Measurements from ENCODE around the gene SNRPB2.

SNRPB2 gene

DNA sequence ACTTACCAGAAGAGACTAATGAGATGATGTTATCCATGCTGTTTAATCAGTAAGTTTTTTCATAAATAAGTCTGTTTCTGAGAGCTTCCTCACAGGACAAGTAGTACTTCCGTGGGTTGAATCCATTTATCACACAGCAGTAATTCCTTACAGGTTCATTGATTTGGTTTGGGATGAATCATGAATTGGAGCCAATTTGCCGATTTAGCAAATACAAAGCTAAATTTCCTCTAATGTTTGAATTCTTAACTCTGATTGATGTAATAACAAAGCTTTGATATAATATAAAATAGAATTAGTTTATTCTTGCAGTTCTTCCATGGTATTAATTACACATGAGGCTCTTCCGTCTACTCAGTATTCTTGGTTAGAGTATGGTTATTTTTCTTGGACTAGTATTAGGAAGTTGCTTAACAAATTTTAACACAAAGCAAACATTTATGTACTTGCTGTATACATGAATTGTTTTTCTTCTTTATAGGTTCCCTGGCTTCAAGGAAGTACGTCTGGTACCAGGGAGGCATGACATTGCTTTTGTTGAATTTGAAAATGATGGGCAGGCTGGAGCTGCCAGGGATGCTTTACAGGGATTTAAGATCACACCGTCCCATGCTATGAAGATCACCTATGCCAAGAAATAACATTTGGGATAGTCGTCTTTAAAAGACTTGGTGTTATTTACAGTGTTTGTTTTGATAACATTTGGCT, 10.7 kb downstream of the SNRPB2 start:
- no peak for FAIRE-seq

DNA sequence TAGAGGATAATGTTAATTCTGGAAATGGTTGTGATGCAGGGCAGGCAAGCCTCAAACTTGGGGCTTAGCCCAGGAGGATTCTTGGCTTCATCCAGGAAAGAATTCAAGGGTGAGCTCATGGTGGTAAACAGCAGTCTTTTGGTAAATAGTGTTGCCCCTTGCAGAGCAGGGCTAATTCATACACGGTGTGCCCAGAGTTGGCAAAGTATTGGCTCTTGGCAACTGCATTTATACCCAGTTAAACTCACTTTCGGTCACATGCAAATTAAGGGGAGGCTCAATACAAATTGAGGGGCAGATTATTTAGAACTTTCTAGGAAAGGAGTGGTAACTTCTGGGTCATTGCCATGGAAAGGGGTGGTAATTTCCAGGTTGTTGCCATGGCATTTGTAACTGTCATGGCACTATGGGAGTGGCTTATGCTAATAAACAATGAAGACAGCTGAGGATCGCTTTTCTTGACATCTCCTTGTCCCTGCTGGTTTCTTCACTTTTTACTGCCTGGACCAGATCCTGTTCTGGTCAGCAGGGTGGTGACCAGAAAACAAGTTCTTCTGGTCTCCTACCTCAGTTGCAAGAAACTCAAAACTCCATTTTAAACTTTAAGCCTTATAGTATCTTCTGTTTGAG, 14.5 kb downstream of the SNRPB2 start:
- FAIRE-seq = no peak

DNA sequence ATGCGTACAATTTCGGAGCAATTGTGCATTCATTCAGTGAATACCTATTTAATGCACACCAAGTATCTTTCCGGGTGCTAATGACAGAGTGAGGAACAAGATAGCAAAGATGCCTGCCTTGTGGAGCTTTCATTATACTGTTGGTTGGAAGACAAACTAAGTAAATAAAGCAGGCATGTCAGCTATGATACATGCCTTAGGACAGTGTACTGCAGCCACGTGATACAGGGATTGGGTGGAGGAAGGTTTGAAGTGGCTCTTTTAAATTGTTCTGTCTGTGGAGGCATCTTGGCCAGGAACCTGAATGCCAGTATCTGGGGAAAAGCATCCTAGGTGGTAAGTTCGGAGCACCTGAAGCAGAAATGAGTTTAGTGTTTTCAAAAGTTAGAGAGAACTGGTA, 15.4 kb downstream of the SNRPB2 start:
- no peak for FAIRE-seq

DNA sequence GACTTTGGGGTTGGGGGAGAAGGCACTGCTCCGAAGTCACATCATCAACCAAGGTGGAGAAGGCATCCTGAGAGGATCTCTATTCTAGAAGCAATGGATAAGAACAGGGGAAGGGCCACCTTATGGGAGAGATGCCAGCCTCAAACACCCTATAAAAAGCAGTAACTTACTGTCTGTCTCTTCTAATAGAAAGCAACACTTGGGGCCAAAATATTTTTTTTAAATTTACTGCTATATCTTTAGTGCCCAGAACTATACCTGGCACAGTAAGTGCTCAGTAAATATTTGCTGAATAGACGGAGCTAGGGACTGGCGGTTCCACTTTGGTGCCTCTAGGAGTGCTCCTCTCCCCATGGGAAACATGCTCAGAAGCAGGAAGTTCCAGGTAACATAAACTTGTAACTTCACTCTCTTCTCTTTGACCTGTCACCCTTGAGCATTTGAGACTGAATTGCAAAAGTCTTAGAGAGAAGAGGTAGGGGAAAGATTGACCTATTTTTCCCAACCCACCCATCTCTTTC, 17.5 kb downstream of the SNRPB2 start:
- FAIRE-seq = no peak

- no peak for FAIRE-seq
These were observed 18.6 kb downstream of the SNRPB2 start, which contains the start of gene OTOR for GRCh38 chr20:16748308-16748900. TSS of gene OTOR (plus strand) at chr20:16748358. CDS start at chr20:16748402, 44 bp downstream.

- no peak for FAIRE-seq
These were observed 19.7 kb downstream of the SNRPB2 start for GRCh38 chr20:16749573-16749972.

DNA sequence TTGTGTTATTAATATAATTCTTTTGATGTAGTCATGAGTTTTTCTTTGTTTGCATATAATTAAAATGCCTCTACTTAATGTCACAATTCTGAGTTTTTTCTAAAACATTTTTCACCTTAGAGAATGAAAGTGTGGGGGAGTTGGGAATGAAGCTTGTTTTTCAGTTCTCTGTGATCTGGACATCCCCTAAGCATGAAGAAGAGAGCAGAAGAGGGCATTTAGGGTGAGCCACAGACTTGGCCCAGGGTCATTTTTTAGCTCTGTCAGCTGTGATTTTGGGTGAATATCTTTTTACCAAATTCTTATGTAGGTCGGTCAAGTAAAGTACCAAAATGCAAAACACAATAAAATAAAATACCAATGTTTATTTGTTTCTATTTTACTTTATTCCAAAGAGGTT, 22.3 kb downstream of the SNRPB2 start:
- no peak for FAIRE-seq

- no peak for FAIRE-seq
These were observed 23.1 kb downstream of the SNRPB2 start for GRCh38 chr20:16752901-16753300.

DNA sequence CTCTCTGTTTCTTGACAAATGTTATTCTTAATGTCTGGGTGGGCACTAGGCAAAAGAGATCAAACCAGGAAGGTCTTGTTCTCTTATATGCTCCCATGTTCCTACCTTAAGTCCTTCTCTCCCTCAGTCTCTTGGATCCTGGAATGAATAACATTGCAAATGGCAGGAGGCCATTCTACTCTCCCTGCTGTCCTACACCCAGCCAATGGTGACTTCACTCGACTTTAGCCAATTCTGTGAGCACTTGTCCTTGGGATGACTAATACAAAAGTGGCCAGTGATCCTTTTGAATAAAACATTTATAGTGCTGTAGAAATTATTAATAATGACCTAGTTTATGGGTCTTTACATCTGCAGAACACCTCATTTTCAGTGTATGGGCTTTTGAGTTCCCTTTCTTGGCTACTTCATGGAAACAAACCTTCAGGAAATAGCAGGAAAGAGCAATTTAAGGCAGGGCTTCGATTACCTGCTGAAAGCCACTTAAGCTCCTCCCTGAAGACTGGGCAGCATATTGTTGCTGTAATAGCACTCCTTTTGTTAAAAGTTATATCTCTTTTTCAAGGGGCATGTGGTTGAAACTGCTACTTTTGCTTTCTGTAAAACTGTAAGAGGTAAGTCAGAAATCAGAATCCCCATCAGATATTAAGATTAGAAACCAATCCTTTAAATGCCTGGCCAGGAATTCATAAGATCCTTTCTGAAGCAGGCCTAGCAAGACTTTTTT, 28.8 kb downstream of the SNRPB2 start:
- no peak for FAIRE-seq

GRCh38 chr20:16759181-16759563, 29.3 kb downstream of the SNRPB2 start:
- no peak for FAIRE-seq

DNA sequence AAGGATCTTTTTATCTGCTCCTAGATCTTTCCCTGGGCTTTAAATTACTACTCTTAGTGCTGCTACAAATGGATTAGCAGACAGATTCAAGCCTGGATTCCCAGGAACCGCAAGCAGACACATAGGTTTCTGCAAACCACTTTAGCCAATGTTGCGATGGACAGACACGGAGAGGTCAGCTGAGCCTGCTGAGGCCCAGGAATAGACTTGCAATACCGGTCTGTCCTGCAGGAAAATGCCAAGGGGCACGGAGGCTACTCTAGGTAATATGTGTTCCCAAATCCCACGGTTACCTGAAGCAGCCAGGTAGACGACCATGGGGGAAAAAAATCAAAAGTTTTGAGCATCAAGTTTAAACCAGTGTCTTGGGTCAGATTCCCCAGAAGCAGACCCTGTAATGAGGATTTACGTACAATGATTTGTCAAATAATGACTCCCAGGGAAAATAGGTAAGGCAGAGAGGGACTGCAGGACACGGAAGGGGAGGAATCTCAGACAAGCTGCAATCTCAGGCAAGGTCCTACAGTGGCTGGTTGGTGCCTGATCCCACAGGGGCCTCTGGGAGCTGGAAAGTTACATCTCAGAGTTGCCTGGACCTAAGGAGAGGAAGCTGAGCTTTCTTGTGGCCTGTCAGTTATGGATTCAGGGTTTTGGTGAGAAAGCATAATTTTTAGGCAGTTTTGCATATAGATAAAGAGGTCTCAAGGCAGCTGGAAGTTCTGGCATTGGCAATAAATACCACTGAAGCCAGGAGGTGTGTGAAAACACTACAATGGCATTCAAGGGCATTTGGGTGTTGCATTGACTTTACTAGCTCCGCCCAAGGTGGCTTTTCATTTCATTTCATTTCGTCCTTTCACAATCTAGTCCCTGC, 30.8 kb downstream of the SNRPB2 start:
- no peak for FAIRE-seq

DNA sequence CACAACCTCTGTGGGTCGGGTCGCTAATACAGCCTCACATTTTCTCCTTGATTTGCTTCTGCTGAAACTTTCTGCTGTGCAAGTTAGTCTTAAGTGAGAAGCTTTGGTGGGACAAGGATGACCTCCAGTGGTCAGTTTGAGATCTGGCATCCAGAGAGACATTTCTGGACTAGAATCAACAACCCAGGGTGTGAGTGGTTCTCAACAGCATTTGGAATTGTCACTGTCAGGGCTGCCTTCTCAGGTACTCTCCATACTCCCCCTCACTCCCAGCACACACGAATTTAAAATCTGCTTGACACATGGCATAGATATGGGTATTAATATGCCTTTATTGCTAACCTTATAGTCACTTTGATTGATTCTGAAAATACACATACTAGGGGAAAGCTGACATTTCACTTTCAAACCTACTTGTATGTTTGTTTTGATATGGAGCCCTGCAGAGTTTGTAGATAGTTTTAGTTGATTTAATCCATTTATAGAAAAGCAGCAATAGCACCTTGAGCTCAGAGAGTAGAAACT, 31.5 kb downstream of the SNRPB2 start:
- peak; percentile 95 for FAIRE-seq

- no peak for FAIRE-seq
These were observed 34.7 kb downstream of the SNRPB2 start for GRCh38 chr20:16764560-16764959.

- peak; percentile 73 for FAIRE-seq
These were observed 41.4 kb downstream of the SNRPB2 start for GRCh38 chr20:16771213-16771612.

GRCh38 chr20:16775961-16776360, 46.1 kb downstream of the SNRPB2 start:
- FAIRE-seq = no peak

- FAIRE-seq = no peak
These were observed 47.3 kb downstream of the SNRPB2 start for GRCh38 chr20:16777126-16777525.

- FAIRE-seq = no peak
These were observed 48.3 kb downstream of the SNRPB2 start for GRCh38 chr20:16778159-16778558.

DNA sequence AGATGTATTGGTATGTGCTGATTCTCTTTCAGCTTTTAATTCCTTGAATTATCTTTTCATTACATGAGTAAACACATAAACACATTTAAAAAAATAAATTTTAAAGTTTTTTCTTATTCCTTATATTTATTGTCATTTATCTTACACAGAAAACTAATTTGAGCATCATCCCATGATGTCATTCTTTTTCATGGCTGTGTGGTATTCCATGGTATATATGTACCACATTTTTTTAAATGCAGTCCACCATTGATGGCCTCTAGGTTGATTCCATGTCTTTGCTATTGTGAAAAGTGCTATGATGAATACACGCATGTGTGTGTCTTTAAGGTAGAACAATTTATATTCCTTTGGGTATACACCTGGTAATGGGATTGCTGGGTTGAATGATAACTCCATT, 51.7 kb downstream of the SNRPB2 start:
- FAIRE-seq = no peak

GRCh38 chr20:16785226-16785625, 55.4 kb downstream of the SNRPB2 start:
- no peak for FAIRE-seq

Data from islet of Langerhans (tissue), 1 donor.